Measurements from ENCODE around the gene CBLIF. TPM values are rescaled to one million over a fixed set of nuclear protein-coding genes. Genes with fewer than 3 reads are reported as not detected.
A peak's percentile ranks its signal among the peaks of the same experiment; 100 is the strongest.

Gene CBLIF
- total and polyA plus RNA-seq, 2 of the 8 experiments (the other 6 are each of a cell fraction or from before 2014, with no cell fraction given), result not detected

DNA sequence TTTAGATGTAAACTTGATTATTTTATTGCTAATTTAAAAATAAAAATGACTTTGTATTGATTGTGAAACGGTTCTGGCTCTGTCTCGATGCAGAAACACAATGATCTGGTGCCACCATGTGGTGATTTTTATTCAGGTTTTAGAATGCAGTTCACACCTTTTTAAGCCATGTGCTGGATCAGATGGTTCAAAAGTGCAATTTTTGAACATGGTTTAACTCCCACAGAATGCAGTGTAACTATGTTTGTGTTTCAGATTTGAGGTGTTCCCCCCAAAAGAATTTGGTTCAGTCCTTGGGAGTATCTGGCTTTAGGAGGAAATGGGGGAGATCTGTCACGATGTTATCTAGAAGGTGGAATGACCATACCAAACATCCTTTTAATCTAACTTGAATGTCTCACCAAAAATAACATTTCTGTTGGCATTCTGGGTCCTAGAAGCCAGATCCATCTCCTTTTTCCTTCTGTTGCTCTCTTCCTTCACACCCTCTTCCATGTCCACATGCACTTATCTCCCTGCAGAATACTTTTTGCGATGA, 42.6 kb downstream of the CBLIF start:
- Histone ChIP-seq H3K23ac (ENCODE audit: insufficient read length) (no peak overlapping the region), H2AK5ac (ENCODE audit: low read depth, low read length) (no peak overlapping the region), H3K27me3 (replicated peaks in 1 of 4; ENCODE audit: control insufficient read depth in 3 of 4, extremely low read depth in 1 of 4, insufficient read depth in 3 of 4, low read length in 3 of 4) (no peaks in the 10 kb centered on the region), H4K8ac (ENCODE audit: extremely low read depth, insufficient read depth, low read length) (no peak overlapping the region), H4K20me1 (replicated peaks in 1 of 2; ENCODE audit: control insufficient read depth in 1 of 2, insufficient read depth in 2 of 2, low read length in 2 of 2) (peaks cover 0 to 6% of the 10 kb centered on the region in 2 experiments), H3K18ac (ENCODE audit: extremely low read depth, low read length) (no peak overlapping the region), H3K27ac (ENCODE audit: low read depth, low read length) (no peak overlapping the region), H3K4me2 (ENCODE audit: insufficient read depth in 1 of 2, low read depth in 2 of 2, low read length in 2 of 2) (no peak overlapping the region), H3K14ac (ENCODE audit: insufficient read length) (no peak overlapping the region), H3K4me1 (replicated peaks in 1 of 4; ENCODE audit: control insufficient read depth in 3 of 4, insufficient read depth in 4 of 4, low read length in 3 of 4) (no peaks in the 10 kb centered on the region), H2BK12ac (ENCODE audit: low read depth, low read length) (no peak overlapping the region), H3K4me3 (ENCODE audit: extremely low read depth in 1 of 4, insufficient read depth in 2 of 4, low read depth in 3 of 4, low read length in 4 of 4) (no peak overlapping the region), H3K79me2 (ENCODE audit: control insufficient read depth in 1 of 2, insufficient read depth in 2 of 2, low read length in 2 of 2) (no peaks in the 10 kb centered on the region), H3K36me3 (ENCODE audit: control insufficient read depth in 2 of 4, insufficient read depth in 4 of 4, low read length in 3 of 4) (peaks cover 11 to 37% (median 35%) of the 10 kb centered on the region in 4 experiments), H2BK20ac (ENCODE audit: low read length) (no peak overlapping the region), H3K9me3 (ENCODE audit: insufficient read depth in 2 of 2, low read depth in 1 of 2, low read length in 1 of 2) (no peaks in the 10 kb centered on the region), H2BK5ac (ENCODE audit: low read depth, low read length) (no peak overlapping the region), H2AFZ (ENCODE audit: low read length) (no peak overlapping the region), H3K23me2 (ENCODE audit: low read depth, low read length) (no peaks in the 10 kb centered on the region), H3K9ac (replicated peaks in 1 of 4; ENCODE audit: extremely low read depth in 1 of 4, low read depth in 3 of 4, low read length in 3 of 4) (no peak overlapping the region), H3K4ac (replicated peaks; ENCODE audit: insufficient read length, low read depth, low read length) (no peak overlapping the region), H4K5ac (ENCODE audit: insufficient read length, low read depth, low read length) (no peak overlapping the region), H4K91ac (replicated peaks; ENCODE audit: insufficient read length, low read length) (no peak overlapping the region), H3K79me1 (ENCODE audit: low read depth, low read length) (no peaks in the 10 kb centered on the region), H2BK120ac (replicated peaks; ENCODE audit: low read depth, low read length) (no peak overlapping the region), H3K56ac (replicated peaks; ENCODE audit: insufficient read length, low read depth, low read length) (no peak overlapping the region), H2BK15ac (ENCODE audit: low read length) (no peak overlapping the region)
- FAIRE-seq (no peak), DNase-seq (ENCODE audit: low read depth in 1 of 2, low spot score in 2 of 2) (no peak)
- CTCF ChIA-PET (ENCODE audit: partially characterized antibody), result interaction anchor here (0.6 to 5.1 kb wide), 7 partner anchors 10 to 116 kb away, joined by 3 to 48 read pairs (median 4); partner anchors contain the start of gene STX3
- POLR2A ChIA-PET (ENCODE audit: partially characterized antibody), result interaction anchor here (2.1 kb wide), 1 partner anchor 47 kb away, joined by 8 read pairs; the partner anchor contains the start of gene STX3
- 88% methylated on average over 4 of the region's 4 CpGs; no CpG with 5 or more reads in 1 of the 2 experiments for WGBS, 2 experiments (ENCODE audit: extremely low coverage in 1 of 2, insufficient coverage in 1 of 2, insufficient read length in 1 of 2, insufficient replicate concordance in 2 of 2, low coverage in 1 of 2, low lambda C conversion rate in 2 of 2, missing lambda C conversion rate in 1 of 2)
- TF ChIP-seq, protein P1, sequence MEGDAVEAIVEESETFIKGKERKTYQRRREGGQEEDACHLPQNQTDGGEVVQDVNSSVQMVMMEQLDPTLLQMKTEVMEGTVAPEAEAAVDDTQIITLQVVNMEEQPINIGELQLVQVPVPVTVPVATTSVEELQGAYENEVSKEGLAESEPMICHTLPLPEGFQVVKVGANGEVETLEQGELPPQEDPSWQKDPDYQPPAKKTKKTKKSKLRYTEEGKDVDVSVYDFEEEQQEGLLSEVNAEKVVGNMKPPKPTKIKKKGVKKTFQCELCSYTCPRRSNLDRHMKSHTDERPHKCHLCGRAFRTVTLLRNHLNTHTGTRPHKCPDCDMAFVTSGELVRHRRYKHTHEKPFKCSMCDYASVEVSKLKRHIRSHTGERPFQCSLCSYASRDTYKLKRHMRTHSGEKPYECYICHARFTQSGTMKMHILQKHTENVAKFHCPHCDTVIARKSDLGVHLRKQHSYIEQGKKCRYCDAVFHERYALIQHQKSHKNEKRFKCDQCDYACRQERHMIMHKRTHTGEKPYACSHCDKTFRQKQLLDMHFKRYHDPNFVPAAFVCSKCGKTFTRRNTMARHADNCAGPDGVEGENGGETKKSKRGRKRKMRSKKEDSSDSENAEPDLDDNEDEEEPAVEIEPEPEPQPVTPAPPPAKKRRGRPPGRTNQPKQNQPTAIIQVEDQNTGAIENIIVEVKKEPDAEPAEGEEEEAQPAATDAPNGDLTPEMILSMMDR (IDR thresholded peaks at IDR 0.05; ENCODE audit: control extremely low read depth in 1 of 3, insufficient read depth in 1 of 3, low read depth in 1 of 3, low read length in 3 of 3), result peak in 2 of 3 experiments; percentile 42 to 44; a peak in 2 of 4 replicates
- TF ChIP-seq, protein P2, sequence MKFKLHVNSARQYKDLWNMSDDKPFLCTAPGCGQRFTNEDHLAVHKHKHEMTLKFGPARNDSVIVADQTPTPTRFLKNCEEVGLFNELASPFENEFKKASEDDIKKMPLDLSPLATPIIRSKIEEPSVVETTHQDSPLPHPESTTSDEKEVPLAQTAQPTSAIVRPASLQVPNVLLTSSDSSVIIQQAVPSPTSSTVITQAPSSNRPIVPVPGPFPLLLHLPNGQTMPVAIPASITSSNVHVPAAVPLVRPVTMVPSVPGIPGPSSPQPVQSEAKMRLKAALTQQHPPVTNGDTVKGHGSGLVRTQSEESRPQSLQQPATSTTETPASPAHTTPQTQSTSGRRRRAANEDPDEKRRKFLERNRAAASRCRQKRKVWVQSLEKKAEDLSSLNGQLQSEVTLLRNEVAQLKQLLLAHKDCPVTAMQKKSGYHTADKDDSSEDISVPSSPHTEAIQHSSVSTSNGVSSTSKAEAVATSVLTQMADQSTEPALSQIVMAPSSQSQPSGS (IDR thresholded peaks at IDR 0.05; ENCODE audit: low read length), result no peak
- no peak for TF ChIP-seq HDAC6 (IDR thresholded peaks at IDR 0.05; ENCODE audit: low read depth, low read length)
- no peak for TF ChIP-seq RFX5 (IDR thresholded peaks at IDR 0.05; ENCODE audit: borderline replicate concordance, low read depth, low read length)
- no peak for TF ChIP-seq SIX5 (IDR thresholded peaks at IDR 0.05; ENCODE audit: low read depth, low read length)
- TF ChIP-seq JUND (IDR thresholded peaks at IDR 0.05; ENCODE audit: low read length), result no peak
- TF ChIP-seq, protein P3, sequence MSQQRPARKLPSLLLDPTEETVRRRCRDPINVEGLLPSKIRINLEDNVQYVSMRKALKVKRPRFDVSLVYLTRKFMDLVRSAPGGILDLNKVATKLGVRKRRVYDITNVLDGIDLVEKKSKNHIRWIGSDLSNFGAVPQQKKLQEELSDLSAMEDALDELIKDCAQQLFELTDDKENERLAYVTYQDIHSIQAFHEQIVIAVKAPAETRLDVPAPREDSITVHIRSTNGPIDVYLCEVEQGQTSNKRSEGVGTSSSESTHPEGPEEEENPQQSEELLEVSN (IDR thresholded peaks at IDR 0.05), result peak; percentile 89
- TF ChIP-seq GTF2F1 (IDR thresholded peaks at IDR 0.05; ENCODE audit: borderline replicate concordance, low read depth, low read length), result no peak

All from H1 (cell line).